Hematopoietic multipotent progenitor cell treated with erythropoietin and hydrocortisone succinate and interleukin-3 and kit ligand, for 4 days (in vitro differentiated cells): ENCODE measurements around the gene FAM237B.
"Not testable (repeated sequence)": the region's sequence is repeated elsewhere in the genome, so short reads cannot be mapped to it uniquely, and the experiment has no call there.

ENCODE experiments used
- DNase-seq: peaks from one replicate; pipeline ENCODE4 v3.0.0-alpha.2; 2015

Gene FAM237B

DNA sequence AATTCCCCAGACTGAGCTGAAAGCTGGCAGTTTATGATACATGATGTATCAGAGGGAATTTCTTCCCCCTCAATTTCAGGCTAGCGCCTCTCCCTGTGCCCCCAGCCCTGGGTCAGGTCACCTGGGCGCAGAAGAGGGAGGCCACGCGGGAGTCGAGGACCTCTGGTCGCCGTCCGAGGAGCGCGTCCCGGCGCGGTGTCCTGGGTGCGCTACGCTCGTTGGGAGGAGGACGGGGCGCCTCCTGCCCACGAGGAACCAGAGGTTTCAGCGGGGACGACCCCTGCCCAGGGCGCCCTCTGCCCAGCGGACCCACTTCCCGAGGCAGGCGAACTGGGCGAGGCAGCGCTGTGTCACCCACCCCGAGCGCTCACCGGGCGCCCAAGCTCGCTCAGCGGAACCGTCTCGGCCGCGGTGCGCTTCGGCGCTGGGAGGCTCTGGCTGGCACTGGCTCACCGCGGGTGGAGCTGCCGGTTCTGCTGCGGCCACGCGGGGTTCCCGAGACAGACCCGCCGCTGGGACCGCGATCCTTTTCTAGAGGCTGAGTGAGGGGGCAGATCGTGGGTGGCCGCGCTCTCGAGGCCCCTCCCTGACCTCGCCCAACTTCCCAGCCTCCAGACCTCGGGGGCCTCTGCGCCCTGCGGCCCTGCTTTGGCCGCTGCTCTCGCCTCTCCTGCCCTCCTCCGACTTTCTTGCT is at the start of gene FAM237B:
TSS of gene FAM237B (minus strand) at position 504 of the 694 bp plus-strand sequence. CDS start 1,556 bp downstream, outside the sequence.
- peak; percentile 28 for DNase-seq

DNA sequence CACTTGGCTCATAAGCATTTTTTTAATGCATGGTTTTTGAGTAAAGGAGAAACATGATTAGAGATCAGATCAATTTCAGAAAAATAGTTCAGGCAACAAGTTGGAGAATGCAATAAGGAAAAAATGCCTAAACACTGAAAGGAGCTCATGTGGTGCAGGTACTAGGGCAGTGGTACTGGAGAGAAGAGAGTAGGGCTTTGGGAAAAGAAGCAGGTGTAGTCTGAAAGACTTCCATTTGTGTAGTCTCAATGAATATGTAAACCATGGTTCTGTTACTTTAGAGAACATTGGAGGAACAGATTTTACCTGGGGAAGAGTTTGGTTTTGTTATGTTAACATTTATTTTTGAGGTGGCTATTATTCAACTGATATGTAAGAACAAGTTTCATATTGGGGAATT is 30.9 kb upstream of the FAM237B start:
- DNase-seq: no peak

DNA sequence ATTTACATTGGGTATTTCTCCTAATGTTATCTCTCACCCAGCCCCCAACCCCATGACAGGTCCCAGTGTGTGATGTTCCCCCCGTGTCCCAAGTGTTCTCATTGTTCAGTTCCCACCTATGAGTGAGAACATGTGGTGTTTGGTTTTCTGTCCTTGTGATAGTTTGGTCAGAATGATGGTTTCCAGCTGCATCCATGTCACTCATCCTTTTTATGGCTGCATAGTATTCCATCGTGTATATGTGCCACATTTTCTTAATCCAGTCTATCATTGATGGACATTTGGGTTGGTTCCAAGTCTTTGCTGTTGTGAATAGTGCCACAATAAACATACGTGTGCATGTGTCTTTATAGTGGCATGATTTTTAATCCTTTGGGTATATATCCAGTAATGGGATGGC is 28.9 kb upstream of the FAM237B start:
- not testable (repeated sequence) for DNase-seq

DNA sequence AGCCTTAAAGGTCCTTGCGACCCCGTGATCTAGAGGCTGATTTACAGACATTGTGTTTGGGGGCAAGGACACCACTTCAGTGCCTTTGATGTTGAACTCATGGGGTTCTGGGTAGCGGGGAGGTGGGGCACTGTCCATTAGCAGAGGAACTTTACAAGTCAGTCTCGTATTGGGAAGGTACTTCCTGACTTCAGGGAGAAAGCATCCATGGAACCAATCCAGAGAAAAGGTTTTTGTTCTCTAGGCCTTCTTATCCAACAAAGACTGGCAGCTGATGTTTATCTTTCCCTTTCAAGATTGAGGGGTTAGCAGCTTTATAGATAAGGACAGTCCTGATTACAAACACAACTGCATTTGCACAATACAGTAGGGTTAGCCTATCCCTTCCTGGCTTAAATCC is 28.2 kb upstream of the FAM237B start:
- no peak for DNase-seq

DNA sequence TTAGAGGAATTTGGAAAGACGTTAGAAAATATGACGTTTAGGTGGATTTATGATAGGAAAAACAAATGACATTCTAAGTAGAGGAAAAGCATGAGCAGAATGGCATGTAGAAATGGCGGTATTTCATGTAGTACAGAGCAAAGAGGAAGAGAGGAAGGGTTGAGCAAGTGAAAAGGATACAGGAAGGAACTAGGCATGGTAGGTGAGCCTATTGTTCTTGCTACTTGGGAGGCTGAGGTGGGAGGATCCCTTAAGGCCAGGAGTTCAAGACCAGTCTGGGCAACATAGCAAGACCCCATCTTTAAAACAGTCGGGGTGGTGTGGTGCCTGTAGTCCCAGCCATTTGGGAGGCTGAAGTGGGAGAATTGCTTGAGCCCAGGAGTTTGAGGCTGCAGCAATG is 26.7 kb upstream of the FAM237B start:
- peak; percentile 32 for DNase-seq

DNA sequence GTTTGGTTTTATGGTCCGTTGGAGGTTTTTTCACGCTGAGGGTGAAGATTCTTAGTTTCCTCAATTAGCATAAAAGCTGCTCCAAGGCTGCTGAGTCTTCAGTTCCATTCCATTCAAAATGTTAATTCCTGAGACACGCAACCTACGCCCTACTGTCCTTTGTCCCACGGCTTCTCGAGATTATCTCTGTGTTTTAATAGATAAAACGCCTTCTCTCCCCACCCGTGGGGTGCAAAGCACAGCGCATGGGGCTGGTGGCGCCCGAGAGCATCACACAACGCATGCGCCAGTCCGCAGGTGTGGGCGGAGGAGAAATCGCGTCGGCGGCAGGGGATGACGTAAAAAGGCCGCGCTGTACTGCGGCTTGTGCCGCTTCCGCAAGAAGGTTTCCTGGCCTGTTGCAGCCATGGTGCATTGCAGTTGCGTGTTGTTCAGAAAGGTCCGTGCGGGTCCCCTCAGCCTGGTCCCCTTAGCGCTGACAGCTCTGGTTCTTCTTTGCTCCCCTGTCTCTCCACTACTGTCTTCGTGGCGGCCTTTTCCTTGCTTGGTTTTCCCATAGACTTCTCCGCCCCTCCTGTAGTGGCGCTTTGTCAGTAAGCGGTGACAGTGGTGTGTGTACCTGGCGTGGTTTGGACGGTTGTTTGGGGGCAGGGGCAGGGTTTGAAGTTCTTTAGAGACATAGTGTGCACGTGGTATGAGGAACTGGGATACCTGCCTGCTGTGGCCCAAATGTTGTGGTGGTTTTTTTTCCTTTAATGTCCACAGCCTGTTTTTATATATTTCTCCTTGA is 25.4 kb upstream of the FAM237B start, which contains the start of gene GTPBP10:
TSS of gene GTPBP10 (plus strand) at position 381 of the 790 bp plus-strand sequence. CDS start at position 407, 26 bp downstream.
- DNase-seq: peak; percentile 98

DNA sequence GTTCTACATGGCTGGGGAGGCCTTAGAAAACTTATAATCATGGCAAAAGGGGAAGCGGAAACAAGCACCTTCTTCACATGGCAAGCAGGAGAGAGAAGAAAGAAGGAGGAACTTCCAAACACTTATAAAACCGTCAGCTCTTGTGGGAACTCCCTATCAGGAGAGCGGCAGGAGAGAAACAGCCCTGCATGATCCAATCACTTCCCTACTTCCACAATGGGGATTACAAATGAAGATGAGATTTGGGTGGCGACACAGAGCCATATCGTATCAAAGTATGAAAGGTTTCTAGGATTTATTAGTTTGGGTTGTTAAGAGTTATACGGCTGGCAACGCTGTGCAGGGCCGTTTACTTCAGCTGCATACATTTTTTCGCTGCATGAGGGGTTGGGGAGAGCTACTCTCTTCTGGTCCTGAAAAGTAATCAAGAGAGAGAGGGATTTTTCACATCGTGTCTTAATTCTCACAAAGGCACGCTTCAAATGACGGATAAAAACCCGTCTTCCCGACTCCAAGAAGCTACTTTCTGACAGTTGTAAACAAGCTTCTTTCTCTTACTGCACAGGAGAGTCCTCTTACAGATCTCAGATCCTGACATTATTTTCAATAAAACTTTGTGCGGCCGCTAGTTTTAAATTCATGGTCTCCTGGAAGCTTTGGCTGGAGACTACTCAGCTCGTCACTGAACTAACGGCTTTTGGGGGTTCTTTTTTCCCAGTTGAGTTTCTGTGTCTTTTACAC is 24.7 kb upstream of the FAM237B start:
- DNase-seq: peak; percentile 33

DNA sequence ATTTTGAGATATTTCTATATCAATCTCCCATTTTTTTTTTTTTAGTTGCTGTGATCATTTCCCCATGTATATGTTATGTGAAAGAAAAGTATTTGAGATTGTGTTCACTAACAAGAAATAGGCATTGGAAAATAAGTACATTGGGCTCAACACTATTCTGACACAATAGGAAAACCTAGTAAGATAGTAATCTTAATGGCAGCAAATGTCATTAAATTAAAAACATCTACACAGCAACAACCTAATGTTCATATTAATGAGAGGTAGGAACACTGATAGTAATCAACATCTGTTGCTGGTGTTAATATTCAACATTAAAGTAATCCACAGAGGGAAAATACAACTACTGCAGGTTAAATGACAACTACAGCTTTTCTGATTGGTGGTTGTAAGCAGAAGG is 23.9 kb upstream of the FAM237B start:
- DNase-seq: no peak

DNA sequence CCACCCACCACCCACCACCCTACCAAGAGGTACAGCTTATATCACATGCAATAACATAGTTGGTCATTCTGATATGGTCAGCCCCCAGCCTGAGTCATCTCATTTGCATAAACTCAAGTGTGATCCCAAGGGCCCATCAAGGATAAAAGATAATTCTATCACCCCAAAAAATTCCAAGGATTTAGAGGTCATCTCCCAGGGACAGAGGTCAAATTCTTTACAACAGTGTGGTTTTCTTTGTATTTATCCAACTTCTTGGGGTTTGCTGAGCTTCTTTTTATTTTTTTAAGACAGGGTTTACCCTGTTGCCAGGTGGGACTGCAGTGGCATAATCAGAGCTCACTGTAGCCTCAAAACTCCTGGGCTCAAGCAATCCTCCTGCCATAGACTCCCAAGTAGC is 16.0 kb upstream of the FAM237B start:
- no peak for DNase-seq

DNA sequence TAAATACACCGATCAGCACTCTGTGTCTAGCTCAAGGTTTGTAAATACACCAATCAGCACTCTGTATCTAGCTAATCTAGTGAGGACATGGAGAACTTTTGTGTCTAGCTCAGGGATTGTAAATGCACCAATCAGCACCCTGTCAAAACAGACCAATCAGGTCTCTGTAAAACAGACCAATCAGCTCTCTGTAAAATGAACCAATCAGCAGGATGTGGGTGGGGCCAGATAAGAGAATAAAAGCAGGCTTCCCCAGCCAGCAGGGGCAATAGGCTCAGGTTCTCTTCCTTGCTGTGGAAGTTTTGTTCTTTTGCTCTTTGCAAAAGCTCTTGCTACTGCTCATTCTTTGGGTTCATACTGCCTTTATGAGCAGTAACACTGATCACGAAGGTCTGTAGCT is 13.8 kb upstream of the FAM237B start:
- not testable (repeated sequence) for DNase-seq

DNA sequence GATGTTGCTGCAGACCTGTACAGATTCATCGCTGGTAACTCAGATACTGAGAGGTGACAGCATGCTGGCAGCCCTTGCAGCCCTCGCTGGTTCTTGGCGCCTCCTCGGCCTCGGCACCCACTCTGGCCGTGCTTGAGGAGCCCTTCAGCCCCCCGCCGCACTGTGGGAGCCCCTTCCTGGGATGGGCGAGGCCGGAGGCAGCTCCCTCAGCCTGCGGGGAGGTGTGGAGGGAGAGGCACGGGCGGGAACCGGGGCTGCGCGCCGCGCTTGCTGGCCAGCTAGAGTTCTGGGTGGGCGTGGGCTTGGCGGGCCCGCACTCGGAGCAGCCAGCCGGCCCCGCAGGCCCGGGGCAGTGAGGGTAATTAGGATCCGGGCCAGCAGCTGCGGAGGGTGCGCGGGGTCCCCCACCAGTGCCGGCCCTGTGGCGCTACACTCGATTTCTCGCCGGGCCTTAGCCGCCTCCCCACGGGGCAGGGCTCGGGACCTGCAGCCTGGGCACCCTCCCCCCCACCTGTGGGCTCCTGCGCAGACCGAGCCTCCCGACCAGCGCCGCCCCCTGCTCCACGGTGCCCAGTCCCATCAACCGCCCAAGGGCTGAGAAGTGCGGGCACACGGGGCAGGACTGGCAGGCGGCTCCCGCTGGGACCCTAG is 13.2 kb upstream of the FAM237B start:
- DNase-seq: no peak

DNA sequence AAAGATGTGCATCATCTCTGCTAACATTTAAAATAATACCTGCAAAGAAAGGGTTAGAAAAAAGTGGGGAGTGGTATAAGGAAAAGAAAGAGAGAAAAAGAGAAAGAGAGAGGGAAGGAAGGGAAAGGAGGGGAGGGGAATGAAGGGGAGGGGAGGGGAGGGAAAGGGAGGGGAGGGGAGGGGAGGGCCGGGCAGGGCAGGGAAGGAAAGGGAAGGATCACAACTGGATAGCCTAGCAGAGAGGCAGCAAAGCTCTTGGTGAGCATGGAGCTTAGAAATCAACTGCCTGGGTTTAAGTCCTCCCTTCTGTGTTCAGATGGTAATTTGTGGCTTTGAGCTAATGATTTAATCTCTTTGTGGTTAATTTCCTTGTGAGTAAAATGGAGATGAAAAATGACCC is 5.4 kb upstream of the FAM237B start:
- DNase-seq: peak; percentile 29

DNA sequence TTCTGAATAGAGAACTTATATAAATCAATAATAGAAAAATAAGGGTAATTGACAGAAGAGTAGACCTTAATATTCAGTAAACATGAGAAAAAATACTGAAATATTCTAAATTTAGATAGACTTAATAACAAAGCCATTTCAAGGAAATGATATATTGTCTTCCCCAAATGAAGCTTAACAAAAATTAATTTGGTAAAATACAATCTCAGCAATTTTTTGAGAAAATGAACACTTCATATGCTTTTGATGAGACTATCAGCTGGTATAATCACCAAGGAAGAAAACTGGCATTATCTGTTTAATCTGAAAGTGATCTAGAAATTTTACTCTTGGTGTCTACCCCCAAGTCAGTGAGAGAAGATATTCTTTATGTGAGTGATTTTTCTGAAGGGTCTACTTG is 1.7 kb upstream of the FAM237B start:
- DNase-seq: no peak

DNA sequence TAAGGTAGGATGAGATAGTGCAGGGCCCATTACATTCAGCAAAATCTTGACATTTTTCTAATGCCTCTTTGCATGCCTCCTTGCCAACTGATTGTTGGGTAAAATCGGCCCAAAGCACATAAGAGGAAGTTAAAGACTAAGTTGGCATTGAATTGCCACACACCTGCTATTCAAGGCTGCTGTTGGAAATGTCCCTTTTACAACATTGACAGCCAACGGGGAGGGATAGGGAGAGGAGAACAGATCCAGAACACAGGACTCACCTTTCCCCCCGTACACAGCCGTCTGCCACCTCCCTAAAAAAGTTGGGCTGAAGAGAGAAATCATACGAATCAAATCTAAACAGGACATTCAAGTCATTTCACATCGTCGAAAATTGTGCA is 695 bp downstream of the FAM237B start:
- peak; percentile 35 for DNase-seq

DNA sequence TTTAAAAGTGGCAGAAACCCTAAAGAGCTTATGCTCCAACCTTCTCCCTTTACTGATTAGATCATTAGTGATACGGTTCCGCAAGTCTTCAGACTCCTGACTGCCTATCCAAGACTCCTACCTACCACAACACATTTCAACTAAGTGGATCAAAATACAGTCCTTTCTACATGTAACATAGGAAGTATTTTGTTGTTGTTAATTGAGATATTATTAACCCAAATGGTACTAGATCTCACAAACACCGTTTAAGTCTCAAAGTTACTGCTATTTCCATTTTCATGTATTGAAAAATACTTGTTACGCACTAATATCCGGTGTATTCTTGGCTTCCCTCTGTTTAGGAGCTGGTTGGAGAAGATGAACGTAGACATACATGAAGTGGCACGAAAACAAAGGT is 1.1 kb downstream of the FAM237B start:
- no peak for DNase-seq

DNA sequence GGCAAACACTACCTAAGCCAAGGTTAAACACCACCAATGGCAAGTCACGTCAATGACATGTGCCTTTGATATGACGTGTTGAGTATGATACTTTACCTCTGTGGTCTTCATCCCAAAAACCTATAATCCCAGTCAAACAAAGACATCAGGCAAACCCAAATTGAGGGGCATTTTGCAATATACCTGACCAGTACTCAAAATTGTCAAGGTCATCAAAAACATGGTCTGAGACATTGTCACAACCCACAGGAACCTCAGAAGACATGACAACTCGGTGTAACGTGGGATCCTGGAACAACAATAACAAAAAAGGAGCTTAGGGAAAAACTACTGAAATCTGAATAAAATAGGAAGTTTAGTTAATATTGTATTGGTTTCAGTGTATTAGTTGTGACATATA is 7.2 kb downstream of the FAM237B start:
- no peak for DNase-seq

DNA sequence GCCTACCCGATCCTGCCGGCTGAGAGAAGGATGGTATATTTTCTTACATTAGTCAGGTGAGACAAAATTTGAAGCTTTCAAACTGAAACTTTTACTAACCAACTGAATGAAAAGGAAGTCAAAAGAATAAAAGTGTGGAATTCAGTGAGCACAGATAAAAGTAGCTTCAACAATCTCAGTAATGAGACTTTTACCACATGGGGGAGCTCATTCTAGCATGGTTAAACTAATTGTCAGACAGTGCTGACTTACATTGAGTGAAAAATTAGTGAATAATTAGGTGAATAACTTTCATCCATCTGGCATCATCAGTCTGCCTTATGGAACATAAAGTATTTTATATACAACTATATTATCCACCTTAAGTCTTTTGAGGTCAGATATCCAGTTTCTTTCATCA is 8.4 kb downstream of the FAM237B start:
- DNase-seq: peak; percentile 38

DNA sequence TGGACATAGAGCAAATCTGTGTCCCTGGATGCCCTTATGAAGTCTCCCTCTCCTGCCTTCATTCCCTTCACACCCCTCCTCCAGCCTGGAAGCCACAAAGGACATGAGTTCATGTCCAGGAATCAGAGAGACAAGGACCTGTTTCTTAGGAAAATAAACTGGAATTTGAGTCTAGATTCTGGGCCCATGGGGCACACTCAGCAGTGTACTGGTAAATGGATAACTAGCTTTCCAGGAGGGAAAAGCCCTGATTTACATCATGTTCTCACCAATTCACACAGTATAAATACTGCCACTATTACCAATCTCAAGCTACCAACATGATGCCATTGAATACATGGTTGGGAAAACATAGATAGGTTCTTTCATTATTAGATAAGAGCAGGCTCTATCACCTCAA is 9.9 kb downstream of the FAM237B start:
- no peak for DNase-seq

DNA sequence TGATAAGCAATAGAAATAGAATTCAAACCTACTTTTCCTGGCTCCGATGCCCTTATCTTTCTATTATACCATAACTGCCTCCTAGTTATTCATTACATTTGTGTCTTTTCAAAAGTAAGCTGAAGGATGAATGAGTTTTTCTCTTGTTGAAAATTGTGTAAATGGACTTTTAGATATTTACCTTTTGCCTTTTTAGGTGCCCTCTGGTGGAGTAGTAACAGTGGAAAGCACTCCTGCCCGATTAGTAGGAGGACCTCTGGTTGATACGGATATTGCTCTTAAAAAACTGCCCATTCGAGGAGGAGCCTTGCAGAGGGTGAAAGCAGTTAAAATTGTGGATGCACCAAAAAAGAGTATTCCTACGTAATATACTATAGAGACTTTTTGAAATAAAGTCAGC is 11.2 kb downstream of the FAM237B start:
- no peak for DNase-seq

DNA sequence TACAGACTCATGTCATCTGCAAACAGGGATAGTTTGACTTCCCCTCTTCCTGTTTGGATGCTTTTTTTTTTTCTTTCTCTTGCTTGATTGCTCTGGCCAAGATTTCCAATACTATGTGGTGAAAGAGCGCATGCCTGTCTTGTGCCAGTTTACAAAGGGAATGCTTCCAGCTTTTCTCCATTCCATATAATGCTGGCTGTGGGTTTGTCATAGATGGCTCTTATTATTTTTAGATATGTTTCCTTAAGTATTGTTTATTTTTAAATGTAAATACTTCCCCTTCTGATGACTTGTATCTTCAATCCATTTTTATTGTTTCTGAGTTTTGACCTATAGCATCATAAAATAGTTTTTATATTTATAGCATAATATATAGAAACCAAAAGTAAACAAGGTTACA is 17.9 kb downstream of the FAM237B start:
- DNase-seq: no peak

DNA sequence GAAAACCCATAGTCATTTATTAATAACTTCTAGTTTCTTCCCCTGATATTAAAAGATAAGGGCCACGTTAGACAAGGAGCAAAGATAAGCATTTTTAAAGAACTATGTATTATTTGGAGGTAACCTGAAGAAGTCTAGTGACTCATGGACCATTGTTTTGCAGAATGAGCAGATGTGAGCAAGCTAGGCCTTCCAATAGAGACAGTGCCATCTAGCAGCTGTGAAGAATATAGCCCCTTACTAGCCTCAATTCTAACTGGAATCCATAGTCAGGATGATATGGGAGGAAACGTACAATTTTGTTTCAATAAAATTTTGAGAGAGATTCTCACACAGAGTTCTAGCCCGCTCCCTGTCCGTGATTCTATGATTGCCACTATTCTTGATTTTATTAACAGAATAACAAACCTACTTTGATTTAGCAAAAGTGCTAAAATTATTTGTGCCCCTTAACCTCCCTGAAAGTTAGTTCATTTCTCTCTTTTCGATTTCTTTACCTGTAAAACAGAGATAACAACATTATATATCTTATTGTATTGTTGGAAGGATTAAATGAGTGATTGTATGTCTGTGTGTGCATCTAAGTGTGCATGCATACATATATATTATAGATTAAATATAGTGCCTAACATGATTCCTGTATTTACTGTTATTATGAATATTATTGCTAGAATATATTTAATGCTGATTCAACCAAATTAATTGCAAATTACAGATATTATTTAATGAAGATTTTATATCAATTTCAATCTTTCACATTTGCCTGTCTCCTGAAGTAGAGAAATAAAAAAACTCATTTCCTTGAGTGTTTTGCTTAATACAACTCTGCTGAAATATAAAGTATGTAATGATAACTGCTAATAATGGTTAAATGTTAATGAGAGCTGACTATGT is 22.7 kb downstream of the FAM237B start:
- DNase-seq: peak; percentile 63
